ENCODE data around the gene PRKN.

DNA sequence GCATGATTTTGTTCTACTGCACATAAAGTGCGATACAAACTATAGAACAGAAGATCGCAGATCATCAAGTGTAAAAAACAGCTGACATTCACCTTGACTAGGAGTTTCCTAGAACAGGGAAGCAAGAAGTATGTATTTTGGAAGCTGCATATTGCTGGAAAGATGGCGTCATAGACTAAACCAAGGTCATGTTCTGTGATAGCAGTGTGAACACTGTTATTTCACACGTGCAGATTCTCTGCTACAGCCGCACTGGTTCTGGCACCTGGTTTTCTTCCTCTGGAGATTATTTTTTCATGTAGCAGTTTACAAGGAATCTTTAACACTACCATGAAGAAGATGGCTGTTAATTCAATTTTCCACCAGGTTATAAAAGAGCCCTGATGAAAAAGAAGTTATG, 681.2 kb downstream of the PRKN start:
- TF ChIP-seq FOXA1 (IDR thresholded peaks at IDR 0.05) (no peak), SP1 (IDR thresholded peaks at IDR 0.05) (no peak), ELF4 (IDR thresholded peaks at IDR 0.05) (no peak), FOXM1 (IDR thresholded peaks at IDR 0.05; ENCODE audit: borderline replicate concordance) (no peak), ZNF384 (IDR thresholded peaks at IDR 0.05) (no peak), ARNT (IDR thresholded peaks at IDR 0.05) (no peak), SUZ12 (IDR thresholded peaks at IDR 0.05) (no peak), FOXK2 (IDR thresholded peaks at IDR 0.05) (no peak), HDGF (IDR thresholded peaks at IDR 0.05; ENCODE audit: borderline replicate concordance) (no peak), NFRKB (IDR thresholded peaks at IDR 0.05) (no peak)

Data from HEK293T (cell line).